Chondrocyte (in vitro differentiated cells): ENCODE results near the gene SEC31A. TPM values are rescaled to one million over a fixed set of nuclear protein-coding genes. Genes with fewer than 3 reads are reported as not detected.
A peak's percentile ranks its signal among the peaks of the same experiment; 100 is the strongest.
"Not testable (repeated sequence)": the region's sequence is repeated elsewhere in the genome, so short reads cannot be mapped to it uniquely, and the experiment has no call there.

Experiments
- DNase-seq: peaks from one replicate; pipeline ENCODE4 v3.0.0; 2021; ENCODE audit warnings: mixed read lengths, low spot score
- H3K27ac Mint-ChIP-seq: one replicate; pipeline ENCODE4 v1.8.0; 2021; ENCODE audit warnings: mild to moderate bottlenecking, moderate library complexity, mixed read lengths; ENCODE audit not compliant: unreplicated experiment
- H3K27me3 Mint-ChIP-seq: 2 replicates; pipeline ENCODE4 v1.8.0; 2021; ENCODE audit warnings: low read depth, mixed read lengths
- H3K36me3 Mint-ChIP-seq: 2 replicates; pipeline ENCODE4 v1.8.0; 2021; ENCODE audit warnings: low read depth, mixed read lengths
- H3K4me1 Mint-ChIP-seq: 2 replicates; pipeline ENCODE4 v1.8.0; 2021; ENCODE audit warnings: low read depth, mild to moderate bottlenecking, mixed read lengths
- H3K4me3 Mint-ChIP-seq: one replicate; pipeline ENCODE4 v1.8.0; 2021; ENCODE audit warnings: mild to moderate bottlenecking, moderate library complexity, mixed read lengths; ENCODE audit not compliant: unreplicated experiment
- H3K9me3 Mint-ChIP-seq: 2 replicates; pipeline ENCODE4 v1.8.0; 2021; ENCODE audit warnings: low read depth, mixed read lengths
- total RNA-seq: library from RNA; stranded (reverse); gene quantifications from 3 replicates; pipeline ENCODE4 v1.2.1, GENCODE V29; 2021
- TF ChIP-seq, protein P1 (sequence below): fragments of 200-600 bp; sonication (generic); IDR thresholded peaks from 2 replicates; pipeline ENCODE4 v1.5.0; 2021; ENCODE audit warnings: antibody characterized with exemption, mild to moderate bottlenecking, moderate library complexity

Gene SEC31A
- total RNA-seq, 1 donor from 2014 or later, result 421 TPM

DNA sequence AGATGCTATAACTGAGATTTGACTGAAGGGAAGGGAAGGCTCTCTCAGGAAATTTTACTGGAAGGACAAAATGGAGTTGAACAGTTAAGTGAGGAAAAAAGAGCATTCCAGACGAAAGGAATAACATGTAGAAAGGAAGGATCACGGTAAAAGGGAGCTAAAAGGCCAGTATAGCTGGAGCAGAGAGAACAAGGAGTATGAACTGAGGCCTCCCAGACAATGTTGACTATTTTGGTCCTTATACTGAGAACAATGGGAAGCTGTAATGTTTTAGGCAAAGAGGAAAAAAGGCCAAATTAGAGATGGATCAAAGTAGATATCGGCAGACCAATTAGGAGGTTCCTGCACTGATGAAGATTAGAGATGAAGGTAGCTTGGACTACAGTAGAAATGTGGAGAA, 65.5 kb downstream of the SEC31A start:
- Mint-ChIP-seq H3K4me1 (no peaks in the 10 kb centered on the region), H3K27ac (peak overlapping the region; percentile 24), H3K36me3 (peaks cover 52% of the 10 kb centered on the region), H3K9me3 (no peaks in the 10 kb centered on the region), H3K4me3 (no peak overlapping the region), H3K27me3 (no peaks in the 10 kb centered on the region)
- TF ChIP-seq, protein P1, sequence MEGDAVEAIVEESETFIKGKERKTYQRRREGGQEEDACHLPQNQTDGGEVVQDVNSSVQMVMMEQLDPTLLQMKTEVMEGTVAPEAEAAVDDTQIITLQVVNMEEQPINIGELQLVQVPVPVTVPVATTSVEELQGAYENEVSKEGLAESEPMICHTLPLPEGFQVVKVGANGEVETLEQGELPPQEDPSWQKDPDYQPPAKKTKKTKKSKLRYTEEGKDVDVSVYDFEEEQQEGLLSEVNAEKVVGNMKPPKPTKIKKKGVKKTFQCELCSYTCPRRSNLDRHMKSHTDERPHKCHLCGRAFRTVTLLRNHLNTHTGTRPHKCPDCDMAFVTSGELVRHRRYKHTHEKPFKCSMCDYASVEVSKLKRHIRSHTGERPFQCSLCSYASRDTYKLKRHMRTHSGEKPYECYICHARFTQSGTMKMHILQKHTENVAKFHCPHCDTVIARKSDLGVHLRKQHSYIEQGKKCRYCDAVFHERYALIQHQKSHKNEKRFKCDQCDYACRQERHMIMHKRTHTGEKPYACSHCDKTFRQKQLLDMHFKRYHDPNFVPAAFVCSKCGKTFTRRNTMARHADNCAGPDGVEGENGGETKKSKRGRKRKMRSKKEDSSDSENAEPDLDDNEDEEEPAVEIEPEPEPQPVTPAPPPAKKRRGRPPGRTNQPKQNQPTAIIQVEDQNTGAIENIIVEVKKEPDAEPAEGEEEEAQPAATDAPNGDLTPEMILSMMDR, result no peak
- DNase-seq, result no peak

DNA sequence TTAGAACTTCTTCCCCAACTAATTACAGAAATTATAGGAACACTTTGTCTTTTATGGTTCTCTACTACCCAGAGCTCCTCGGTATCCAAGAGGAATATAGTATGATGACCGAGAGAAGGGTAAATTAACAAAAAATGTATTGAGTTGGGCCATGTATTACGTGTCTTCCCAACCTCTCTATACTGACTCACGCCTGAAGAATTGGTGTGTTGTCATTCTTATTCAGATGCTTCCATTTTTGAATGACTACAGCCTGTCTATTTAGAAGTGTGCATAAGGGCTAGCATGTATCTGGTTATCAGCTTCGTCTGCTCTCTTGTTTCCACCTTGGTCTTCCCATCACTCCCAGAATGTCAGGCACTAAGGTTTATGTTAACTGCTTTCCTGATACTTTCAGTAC, 67.9 kb downstream of the SEC31A start:
- Mint-ChIP-seq H3K27ac (no peak overlapping the region), H3K27me3 (no peaks in the 10 kb centered on the region), H3K9me3 (no peaks in the 10 kb centered on the region)

DNA sequence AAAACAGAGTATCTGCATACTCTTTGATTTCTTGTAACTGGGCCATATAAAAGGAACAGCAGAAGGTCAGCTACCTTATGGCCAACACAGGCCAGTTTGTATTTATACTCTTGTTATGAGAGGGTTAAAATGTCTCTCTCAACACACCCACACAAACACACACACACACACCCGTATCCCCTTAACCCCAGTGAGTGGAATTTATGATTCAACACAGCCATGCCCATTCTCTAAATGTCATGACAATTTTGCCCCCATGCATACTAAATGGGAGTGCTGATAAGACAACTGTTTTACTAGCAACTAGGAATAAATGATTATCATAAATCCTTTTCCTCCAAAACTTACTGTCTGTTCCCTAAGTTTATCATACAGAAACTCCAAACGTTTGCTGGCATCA, 70.3 kb downstream of the SEC31A start:
- H3K27ac Mint-ChIP-seq, result no peak overlapping the region
- no peaks in the 10 kb centered on the region for H3K4me1 Mint-ChIP-seq
- no peaks in the 10 kb centered on the region for H3K9me3 Mint-ChIP-seq
- peaks cover 63% of the 10 kb centered on the region for H3K36me3 Mint-ChIP-seq
- H3K4me3 Mint-ChIP-seq, result no peak overlapping the region
- DNase-seq, result no peak
- no peaks in the 10 kb centered on the region for H3K27me3 Mint-ChIP-seq
- TF ChIP-seq, protein P1, result no peak

More for the DNA sequence above, 67.9 kb downstream of the SEC31A start:
- H3K4me3 Mint-ChIP-seq, result no peak overlapping the region
- TF ChIP-seq, protein P1, result no peak
- peaks cover 67% of the 10 kb centered on the region for H3K36me3 Mint-ChIP-seq
- no peak for DNase-seq
- no peaks in the 10 kb centered on the region for H3K4me1 Mint-ChIP-seq

DNA sequence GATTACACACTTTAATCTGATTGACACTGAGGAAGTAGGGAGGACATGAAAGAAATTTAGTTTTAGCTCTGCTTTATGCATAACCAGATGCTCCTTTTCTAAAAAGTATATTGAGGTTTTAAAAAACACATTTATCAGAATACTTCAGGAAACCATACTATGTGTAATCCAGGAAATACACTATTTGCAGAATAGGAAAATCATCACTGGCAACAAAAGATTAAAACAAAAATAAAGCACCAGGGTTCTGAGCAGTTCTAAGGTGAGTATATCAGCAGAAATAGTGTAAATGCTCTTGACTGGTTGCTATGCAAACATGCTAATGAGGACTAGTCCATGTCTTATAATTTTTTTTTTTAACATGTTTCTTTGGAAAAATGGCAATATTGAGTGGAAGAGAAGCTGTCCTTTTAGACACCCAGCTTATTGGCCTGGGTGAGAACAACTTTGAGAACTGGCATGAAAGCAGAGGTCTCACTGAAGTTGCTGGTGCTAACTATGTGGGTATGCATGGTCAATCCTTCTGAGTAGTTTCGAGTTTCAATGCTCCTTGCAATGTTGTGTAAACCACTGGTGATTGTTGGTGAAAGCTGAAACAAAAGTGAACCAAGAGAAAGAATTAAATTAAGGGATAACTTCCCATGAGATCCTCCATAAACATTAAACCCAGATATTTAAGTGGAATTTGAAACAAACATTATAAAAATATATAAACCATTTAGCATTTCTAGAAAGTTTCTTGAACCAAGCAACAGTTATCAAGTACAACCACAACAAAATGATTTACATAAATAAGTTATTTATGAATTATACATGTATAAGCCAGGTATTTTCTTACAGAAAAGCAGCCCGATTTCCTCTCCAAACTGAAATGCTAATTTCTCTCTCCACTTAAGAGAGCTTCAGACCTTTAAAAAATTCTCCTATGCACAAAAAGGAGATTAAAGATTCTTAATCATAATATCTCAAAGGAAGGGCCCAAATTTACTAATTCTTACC, 72.0 kb downstream of the SEC31A start:
- H3K4me1 Mint-ChIP-seq, result no peaks in the 10 kb centered on the region
- TF ChIP-seq, protein P1, result no peak
- no peaks in the 10 kb centered on the region for H3K9me3 Mint-ChIP-seq
- no peaks in the 10 kb centered on the region for H3K27me3 Mint-ChIP-seq
- no peak overlapping the region for H3K4me3 Mint-ChIP-seq
- peaks cover 52% of the 10 kb centered on the region for H3K36me3 Mint-ChIP-seq
- DNase-seq, result no peak
- H3K27ac Mint-ChIP-seq, result peak overlapping the region; percentile 22

DNA sequence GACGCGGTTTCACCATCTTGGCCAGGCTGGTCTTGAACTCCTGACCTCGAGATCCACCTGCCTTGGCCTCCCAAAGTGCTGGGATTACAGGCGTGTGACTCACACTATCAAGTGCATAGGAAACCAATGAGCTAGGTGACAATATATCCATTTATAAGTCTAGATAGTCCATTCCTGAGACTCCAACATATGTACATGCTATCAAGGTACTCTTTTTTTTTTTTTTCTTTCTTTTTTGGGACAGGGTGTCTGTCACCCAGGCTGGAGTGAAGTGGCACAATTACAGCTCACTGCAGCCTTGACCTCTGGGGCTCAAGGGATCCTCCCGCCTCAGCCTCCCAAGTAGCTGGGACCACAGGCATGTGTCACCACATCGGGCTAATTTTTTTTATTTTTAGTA, 74.1 kb downstream of the SEC31A start:
- H3K36me3 Mint-ChIP-seq, result peaks cover 38% of the 10 kb centered on the region

More for the DNA sequence above, 74.1 kb downstream of the SEC31A start:
- H3K4me3 Mint-ChIP-seq, DNase-seq, H3K27me3 Mint-ChIP-seq, H3K9me3 Mint-ChIP-seq: not testable (repeated sequence)
- peak overlapping the region; percentile 51 for H3K27ac Mint-ChIP-seq
- H3K4me1 Mint-ChIP-seq, result peaks cover 12% of the 10 kb centered on the region
